ENCODE measurements around the gene INPP4A. TPM values are rescaled to one million over a fixed set of nuclear protein-coding genes. Genes with fewer than 3 reads are reported as not detected.

INPP4A gene
- total and polyA plus RNA-seq, 8 donors = 20.6 to 34.2 (median 23.5) TPM

DNA sequence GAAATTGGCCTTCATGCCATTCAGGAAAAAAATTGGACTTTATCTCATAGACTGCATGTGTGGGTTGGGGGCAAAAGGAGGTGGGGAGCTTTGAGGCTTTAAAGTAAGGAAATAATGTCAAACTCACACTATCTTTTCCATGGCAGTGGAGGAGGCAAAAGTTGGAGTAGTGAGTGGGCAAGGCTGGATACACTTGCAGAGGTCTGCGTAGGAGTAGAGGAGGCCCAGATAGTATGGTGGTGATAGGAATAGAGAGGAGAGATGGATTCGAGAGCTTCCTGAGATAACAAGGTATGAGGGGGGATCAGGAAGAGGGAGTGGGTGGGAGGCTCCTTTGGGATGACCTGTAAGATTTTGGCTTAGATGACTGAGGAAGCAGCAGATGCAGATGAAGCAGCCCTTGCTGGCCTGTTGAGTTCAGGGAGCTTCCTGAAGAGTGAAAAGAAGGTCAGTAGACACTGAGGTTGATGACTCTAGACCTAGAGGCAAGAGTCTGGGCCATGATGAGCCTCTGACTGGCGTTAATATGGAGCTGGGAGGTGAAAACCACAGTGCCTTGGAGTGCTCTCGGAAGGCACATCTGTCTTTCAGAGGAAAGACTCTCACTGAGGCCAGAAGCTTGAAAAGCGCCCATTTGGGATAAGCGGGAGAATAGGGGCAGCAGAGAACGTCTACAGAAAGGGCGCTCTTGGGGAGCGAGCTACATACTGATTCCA, 169.5 kb downstream of the INPP4A start:
- TF ChIP-seq, protein P1, sequence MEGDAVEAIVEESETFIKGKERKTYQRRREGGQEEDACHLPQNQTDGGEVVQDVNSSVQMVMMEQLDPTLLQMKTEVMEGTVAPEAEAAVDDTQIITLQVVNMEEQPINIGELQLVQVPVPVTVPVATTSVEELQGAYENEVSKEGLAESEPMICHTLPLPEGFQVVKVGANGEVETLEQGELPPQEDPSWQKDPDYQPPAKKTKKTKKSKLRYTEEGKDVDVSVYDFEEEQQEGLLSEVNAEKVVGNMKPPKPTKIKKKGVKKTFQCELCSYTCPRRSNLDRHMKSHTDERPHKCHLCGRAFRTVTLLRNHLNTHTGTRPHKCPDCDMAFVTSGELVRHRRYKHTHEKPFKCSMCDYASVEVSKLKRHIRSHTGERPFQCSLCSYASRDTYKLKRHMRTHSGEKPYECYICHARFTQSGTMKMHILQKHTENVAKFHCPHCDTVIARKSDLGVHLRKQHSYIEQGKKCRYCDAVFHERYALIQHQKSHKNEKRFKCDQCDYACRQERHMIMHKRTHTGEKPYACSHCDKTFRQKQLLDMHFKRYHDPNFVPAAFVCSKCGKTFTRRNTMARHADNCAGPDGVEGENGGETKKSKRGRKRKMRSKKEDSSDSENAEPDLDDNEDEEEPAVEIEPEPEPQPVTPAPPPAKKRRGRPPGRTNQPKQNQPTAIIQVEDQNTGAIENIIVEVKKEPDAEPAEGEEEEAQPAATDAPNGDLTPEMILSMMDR (IDR thresholded peaks at IDR 0.05) = no peak
- H3K27me3 ChIP-seq = no peaks in the 10 kb centered on the region
- peaks cover 14 to 31% of the 10 kb centered on the region in 2 donors for H3K4me1 ChIP-seq
- H3K9me3 ChIP-seq = no peaks in the 10 kb centered on the region
- peaks cover 0 to 86% of the 10 kb centered on the region in 2 donors for H3K36me3 ChIP-seq
- DNase-seq (no peak), ATAC-seq (no peak)
- intact Hi-C loops (cut with DNase I) = no loop called here
- H3K4me3 ChIP-seq = no peak overlapping the region
- H3K27ac ChIP-seq = no peak overlapping the region

DNA sequence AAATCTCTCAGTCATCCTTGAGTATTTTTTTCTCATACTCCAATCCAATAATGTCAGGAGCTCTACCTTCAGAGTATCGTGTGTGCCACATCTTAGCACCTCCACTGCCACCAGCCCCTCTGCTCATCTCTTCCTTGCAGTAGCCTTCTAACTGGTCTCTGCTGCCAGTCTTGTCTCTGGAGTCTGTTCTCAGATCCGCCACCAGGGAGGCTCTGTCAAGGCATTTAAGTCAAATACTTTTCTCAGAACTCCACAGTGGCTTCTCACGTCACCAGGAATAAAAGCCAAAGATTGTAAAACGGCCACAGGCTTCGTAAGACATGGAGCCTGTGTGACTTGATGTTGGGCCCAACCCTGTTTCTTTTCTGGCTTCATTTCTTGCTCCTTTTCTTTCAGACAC, 170.8 kb downstream of the INPP4A start:
- H3K36me3 ChIP-seq = peaks cover 0 to 93% of the 10 kb centered on the region in 2 donors
- no peak for ATAC-seq
- no peak overlapping the region for H3K4me3 ChIP-seq

DNA sequence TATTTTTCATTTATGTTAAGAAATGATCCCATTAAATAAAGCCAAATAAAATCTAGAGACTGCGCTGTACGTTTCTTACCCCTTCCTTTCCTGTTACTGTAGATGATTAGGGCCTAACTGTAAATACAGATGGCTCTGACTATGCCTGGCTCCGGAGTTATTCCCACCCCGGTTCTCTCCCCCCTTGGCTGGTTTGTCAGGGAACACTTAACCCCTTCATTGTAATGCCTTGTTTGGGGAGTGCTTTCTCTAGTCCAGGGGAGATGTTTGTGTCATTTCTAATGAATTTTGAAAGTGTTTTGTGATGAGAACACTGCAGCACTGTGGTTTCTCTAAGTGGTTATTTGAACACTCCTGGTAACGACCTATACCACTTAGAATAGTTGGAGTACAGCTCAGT, 172.5 kb downstream of the INPP4A start:
- Histone ChIP-seq H3K4me3 (no peak overlapping the region), H3K27me3 (no peaks in the 10 kb centered on the region), H3K9me3 (no peaks in the 10 kb centered on the region), H3K36me3 (peaks cover 0 to 96% of the 10 kb centered on the region in 2 donors), H3K4me1 (peaks cover 0 to 5% of the 10 kb centered on the region in 2 donors), H3K27ac (no peak overlapping the region)
- DNase-seq = no peak
- intact Hi-C loops (cut with DNase I) = no loop called here
- TF ChIP-seq, protein P1 (IDR thresholded peaks at IDR 0.05) = no peak
- no peak for ATAC-seq

More for the DNA sequence above, 170.8 kb downstream of the INPP4A start:
- Histone ChIP-seq H3K9me3 (no peaks in the 10 kb centered on the region), H3K27ac (no peak overlapping the region), H3K4me1 (peaks cover 3 to 18% of the 10 kb centered on the region in 2 donors), H3K27me3 (no peaks in the 10 kb centered on the region)
- TF ChIP-seq, protein P1 (IDR thresholded peaks at IDR 0.05) = no peak
- DNase-seq = no peak
- intact Hi-C loops (cut with DNase I) = no loop called here

DNA sequence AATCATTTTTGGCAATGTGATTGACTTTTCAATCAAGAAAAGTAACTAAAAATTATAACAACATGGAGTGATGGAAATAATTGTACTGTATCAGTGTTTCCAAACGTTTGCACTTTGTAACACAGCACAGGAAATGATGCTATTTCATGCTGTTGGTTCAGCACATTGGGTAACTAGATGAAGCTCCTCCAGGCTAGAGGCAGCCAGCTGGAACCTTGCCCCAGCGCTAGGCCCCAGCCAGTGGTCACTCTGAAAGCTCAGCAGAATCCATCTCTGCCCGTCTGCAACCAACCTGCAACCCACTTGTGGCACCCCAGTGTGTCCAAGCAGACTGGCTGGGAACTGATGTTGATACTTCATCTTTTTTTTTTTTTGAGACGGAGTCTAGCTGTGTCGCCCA, 179.0 kb downstream of the INPP4A start:
- Histone ChIP-seq H3K27ac (peak overlapping the region in 1 of 2 donors; percentile 57), H3K9me3 (no peaks in the 10 kb centered on the region), H3K4me3 (no peak overlapping the region), H3K36me3 (peaks cover 0 to 61% of the 10 kb centered on the region in 2 donors), H3K4me1 (peaks cover 0 to 11% of the 10 kb centered on the region in 2 donors), H3K27me3 (no peaks in the 10 kb centered on the region)
- DNase-seq (peak in 3 of 4 donors; percentile 39 to 74 (median 49)), ATAC-seq (peak; percentile 63)
- intact Hi-C loops (cut with DNase I) = no loop called here
- TF ChIP-seq, protein P1 (IDR thresholded peaks at IDR 0.05) = no peak

DNA sequence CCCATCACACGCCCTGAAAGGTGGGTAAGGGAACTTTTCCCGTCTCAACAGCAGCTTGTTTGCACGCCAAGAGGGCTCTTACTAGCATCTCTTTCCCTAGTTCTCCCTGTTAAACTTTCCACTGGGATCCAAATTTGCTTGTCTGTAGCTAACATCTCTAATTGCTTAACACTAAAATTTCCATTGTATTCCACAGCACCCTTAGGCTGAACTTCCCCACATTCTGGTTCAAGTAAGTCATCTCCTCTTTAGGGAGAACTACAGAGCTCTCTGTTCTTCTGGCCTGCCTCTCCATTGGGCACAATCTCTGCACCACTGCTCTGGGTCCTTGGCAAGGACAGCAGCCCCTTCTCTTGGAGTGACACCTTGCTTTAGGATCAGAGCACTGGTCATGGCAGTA, 187.7 kb downstream of the INPP4A start:
- ATAC-seq (no peak), DNase-seq (no peak)
- TF ChIP-seq, protein P1 (IDR thresholded peaks at IDR 0.05) = no peak
- Histone ChIP-seq H3K27ac (no peak overlapping the region), H3K9me3 (no peaks in the 10 kb centered on the region), H3K36me3 (peaks cover 0 to 91% of the 10 kb centered on the region in 2 donors), H3K4me3 (no peak overlapping the region), H3K27me3 (no peaks in the 10 kb centered on the region), H3K4me1 (no peaks in the 10 kb centered on the region)
- intact Hi-C loops (cut with DNase I) = no loop called here

All from left lung (tissue), 10 donors.